ENCODE data around the gene C22orf31.

C22orf31 gene

GRCh38 chr22:29023172-29023796, 38.3 kb downstream of the C22orf31 start:
- DNase-seq: no peak

GRCh38 chr22:29022101-29022817, 39.4 kb downstream of the C22orf31 start:
- DNase-seq: no peak

GRCh38 chr22:29018293-29019189, 43.1 kb downstream of the C22orf31 start:
- no peak for DNase-seq

- DNase-seq: no peak
Observed at GRCh38 chr22:29016067-29016938, 45.3 kb downstream of the C22orf31 start.

- no peak for DNase-seq
Observed at GRCh38 chr22:29014773-29015172, 46.9 kb downstream of the C22orf31 start.

GRCh38 chr22:29014293-29014692, 47.3 kb downstream of the C22orf31 start:
- DNase-seq: no peak

- DNase-seq: no peak
Observed at GRCh38 chr22:29012952-29013351, 48.7 kb downstream of the C22orf31 start.

GRCh38 chr22:29012101-29012433, 49.6 kb downstream of the C22orf31 start:
- no peak for DNase-seq

GRCh38 chr22:29011240-29012100, 50.2 kb downstream of the C22orf31 start:
- no peak for DNase-seq

GRCh38 chr22:29009148-29009547, 52.5 kb downstream of the C22orf31 start:
- no peak for DNase-seq
